OCI-LY7 (cell line): Measurements from ENCODE around the gene CAPN5. TPM values are rescaled to one million over a fixed set of nuclear protein-coding genes. Genes with fewer than 3 reads are reported as not detected.

Source experiments
- BruUV-seq: library from RNA; stranded (reverse); fragments of 400-500 nt; replicated peaks from 2 replicates; lab custom pipeline; 2021; lab: Mats Ljungman, UMichigan
- CTCF ChIA-PET: fragments of 300-600 bp; sonication (Branson Sonifier 250); formaldehyde crosslinking; loops from one replicate; lab custom pipeline; 2022; ENCODE audit warnings: antibody characterized with exemption; ENCODE audit not compliant: unreplicated experiment; lab: Charles Lee
- POLR2A ChIA-PET: fragments of 300-600 bp; sonication (Branson Sonifier 250); formaldehyde crosslinking; loops from one replicate; lab custom pipeline; 2022; ENCODE audit warnings: antibody characterized with exemption; lab: Charles Lee
- DNase-seq: peaks from one replicate; pipeline ENCODE4 v3.0.0-alpha.2; 2015; ENCODE audit warnings: low spot score
- H2AFZ ChIP-seq: fragments of 200-600 bp; sonication (generic), shearing (Covaris generic); 2 replicates; pipeline ENCODE4 v1.6.1; 2014; ENCODE audit warnings: mild to moderate bottlenecking, antibody characterized with exemption, low read length, moderate library complexity
- H3K27ac ChIP-seq: fragments of 200-600 bp; sonication (generic); 2 replicates; pipeline ENCODE4 v1.5.1; 2014; ENCODE audit warnings: mixed run types, low read depth, mild to moderate bottlenecking, moderate library complexity, low read length, inconsistent platforms; ENCODE audit not compliant: poor library complexity, severe bottlenecking
- H3K36me3 ChIP-seq: fragments of 200-600 bp; sonication (generic); 2 replicates; pipeline ENCODE4 v1.6.1; 2014; ENCODE audit warnings: mild to moderate bottlenecking, antibody characterized with exemption, low read length, moderate library complexity, mixed read lengths; ENCODE audit not compliant: insufficient read depth
- H3K4me1 ChIP-seq: fragments of 200-600 bp; sonication (generic); 2 replicates; pipeline ENCODE4 v1.5.1; 2014; ENCODE audit warnings: mild to moderate bottlenecking, low read length; ENCODE audit not compliant: insufficient read depth, poor library complexity, severe bottlenecking
- H3K4me2 ChIP-seq: fragments of 200-600 bp; sonication (generic); 2 replicates; pipeline ENCODE4 v1.6.1; 2014; ENCODE audit warnings: mild to moderate bottlenecking, low read length
- H3K4me3 ChIP-seq: fragments of 200-600 bp; sonication (generic); 2 replicates; pipeline ENCODE4 v1.5.1; 2014; ENCODE audit warnings: mild to moderate bottlenecking, low read depth, low read length; ENCODE audit not compliant: poor library complexity, severe bottlenecking
- H3K79me2 ChIP-seq: fragments of 200-600 bp; sonication (generic); 2 replicates; pipeline ENCODE4 v1.6.1; 2016; ENCODE audit warnings: low read depth, mild to moderate bottlenecking, low read length, moderate library complexity, mixed read lengths; ENCODE audit not compliant: insufficient read depth
- H3K9me2 ChIP-seq: fragments of 200-600 bp; sonication (generic); 2 replicates; pipeline ENCODE4 v1.6.1; 2016; ENCODE audit warnings: mild to moderate bottlenecking, low read length, mixed read lengths; ENCODE audit not compliant: insufficient read depth
- H3K9me3 ChIP-seq: fragments of 200-600 bp; sonication (generic); 2 replicates; pipeline ENCODE4 v1.6.1; 2014; ENCODE audit warnings: mild to moderate bottlenecking, mixed run types, low read length, mixed read lengths
- H4K20me1 ChIP-seq: fragments of 200-600 bp; sonication (generic); 2 replicates; pipeline ENCODE4 v1.6.1; 2014; ENCODE audit warnings: mild to moderate bottlenecking, antibody characterized with exemption, low read length, moderate library complexity, mixed read lengths; ENCODE audit not compliant: insufficient read depth
- EZH2phosphoT487 ChIP-seq: fragments of 200-600 bp; sonication (generic); IDR thresholded peaks from 2 replicates; pipeline ENCODE4 v1.6.1; 2018; ENCODE audit warnings: low read depth, borderline replicate concordance, mild to moderate bottlenecking, mixed run types, antibody characterized with exemption, low read length, moderate library complexity, mixed read lengths
- intact Hi-C: fragments of 100-400 bp; cut with micrococcal nuclease; formaldehyde crosslinking; loops from one replicate; pipeline ENCODE4 v1.10.0; 2022; ENCODE audit not compliant: unreplicated experiment
- total RNA-seq, 2 experiments: library from RNA; depleted of rRNA in 1 of 2; stranded (reverse); fragments of >200 nt in 1 of 2; shearing (Covaris generic) in 1 of 2; gene quantifications; 2 replicates each; pipeline ENCODE4 v1.2.3, GENCODE V29; 2014 to 2022
- TF ChIP-seq, protein P1 (sequence below): fragments of 200-600 bp; sonication (generic); conservative IDR thresholded peaks from 2 replicates; pipeline ENCODE4 v1.5.1; 2014; ENCODE audit warnings: mild to moderate bottlenecking, antibody characterized with exemption, low read length, moderate library complexity, mixed read lengths

CAPN5 gene
- total RNA-seq, 2 experiments from 2014 or later: 1.4 to 1.5 TPM

GRCh38 chr11:77146261-77147035, 79.7 kb downstream of the CAPN5 start:
- BruUV-seq: no TSS peak
- Histone ChIP-seq H2AFZ (no peak overlapping the region), H3K9me3 (no peaks in the 10 kb centered on the region), H4K20me1 (no peaks in the 10 kb centered on the region), H3K4me1 (no peaks in the 10 kb centered on the region), H3K4me2 (no peak overlapping the region), H3K9me2 (no peaks in the 10 kb centered on the region), H3K79me2 (no peaks in the 10 kb centered on the region), H3K4me3 (no peak overlapping the region), H3K36me3 (no peaks in the 10 kb centered on the region), H3K27ac (no peak overlapping the region)
- TF ChIP-seq EZH2phosphoT487: no peak
- TF ChIP-seq, protein P1, sequence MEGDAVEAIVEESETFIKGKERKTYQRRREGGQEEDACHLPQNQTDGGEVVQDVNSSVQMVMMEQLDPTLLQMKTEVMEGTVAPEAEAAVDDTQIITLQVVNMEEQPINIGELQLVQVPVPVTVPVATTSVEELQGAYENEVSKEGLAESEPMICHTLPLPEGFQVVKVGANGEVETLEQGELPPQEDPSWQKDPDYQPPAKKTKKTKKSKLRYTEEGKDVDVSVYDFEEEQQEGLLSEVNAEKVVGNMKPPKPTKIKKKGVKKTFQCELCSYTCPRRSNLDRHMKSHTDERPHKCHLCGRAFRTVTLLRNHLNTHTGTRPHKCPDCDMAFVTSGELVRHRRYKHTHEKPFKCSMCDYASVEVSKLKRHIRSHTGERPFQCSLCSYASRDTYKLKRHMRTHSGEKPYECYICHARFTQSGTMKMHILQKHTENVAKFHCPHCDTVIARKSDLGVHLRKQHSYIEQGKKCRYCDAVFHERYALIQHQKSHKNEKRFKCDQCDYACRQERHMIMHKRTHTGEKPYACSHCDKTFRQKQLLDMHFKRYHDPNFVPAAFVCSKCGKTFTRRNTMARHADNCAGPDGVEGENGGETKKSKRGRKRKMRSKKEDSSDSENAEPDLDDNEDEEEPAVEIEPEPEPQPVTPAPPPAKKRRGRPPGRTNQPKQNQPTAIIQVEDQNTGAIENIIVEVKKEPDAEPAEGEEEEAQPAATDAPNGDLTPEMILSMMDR: no peak
- POLR2A ChIA-PET: no interaction called here
- CTCF ChIA-PET: no interaction called here
- DNase-seq: no peak
- intact Hi-C loops: no loop called here

DNA sequence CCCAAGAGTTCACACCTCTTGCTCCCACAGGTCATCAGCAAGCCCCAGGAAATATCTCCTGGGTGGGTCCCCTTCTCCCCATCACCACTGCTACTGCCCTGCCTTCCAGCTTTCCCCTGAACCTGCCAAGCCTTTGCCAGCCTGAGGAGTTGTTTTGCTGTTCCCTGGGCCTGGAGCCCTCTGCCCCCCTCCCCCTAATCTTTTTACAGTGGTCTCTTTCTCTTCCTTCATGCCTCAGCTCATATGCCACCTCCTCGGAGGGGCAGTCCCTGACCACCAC, 80.2 kb downstream of the CAPN5 start:
- CTCF ChIA-PET: no interaction called here
- intact Hi-C loops: no loop called here
- no peak overlapping the region for H2AFZ ChIP-seq

More for the DNA sequence above, 80.2 kb downstream of the CAPN5 start:
- no peaks in the 10 kb centered on the region for H4K20me1 ChIP-seq
- H3K4me3 ChIP-seq: no peak overlapping the region
- H3K9me3 ChIP-seq: no peaks in the 10 kb centered on the region
- no peak overlapping the region for H3K4me2 ChIP-seq
- H3K27ac ChIP-seq: no peak overlapping the region
- POLR2A ChIA-PET: no interaction called here
- DNase-seq: no peak
- H3K36me3 ChIP-seq: no peaks in the 10 kb centered on the region
- no TSS peak for BruUV-seq
- no peaks in the 10 kb centered on the region for H3K79me2 ChIP-seq
- TF ChIP-seq EZH2phosphoT487: no peak
- TF ChIP-seq, protein P1: no peak
- no peaks in the 10 kb centered on the region for H3K4me1 ChIP-seq
- no peaks in the 10 kb centered on the region for H3K9me2 ChIP-seq
